DMS114 treated with DMSO at 0.1 percent for 48 hours (cell line): ENCODE data around the gene WFDC1.

ENCODE experiments used
- DNase-seq: peaks from one replicate; lab custom pipeline; 2025; ENCODE audit not compliant: unreplicated experiment; lab: John Stamatoyannopoulos, UW

The WFDC1 gene

DNA sequence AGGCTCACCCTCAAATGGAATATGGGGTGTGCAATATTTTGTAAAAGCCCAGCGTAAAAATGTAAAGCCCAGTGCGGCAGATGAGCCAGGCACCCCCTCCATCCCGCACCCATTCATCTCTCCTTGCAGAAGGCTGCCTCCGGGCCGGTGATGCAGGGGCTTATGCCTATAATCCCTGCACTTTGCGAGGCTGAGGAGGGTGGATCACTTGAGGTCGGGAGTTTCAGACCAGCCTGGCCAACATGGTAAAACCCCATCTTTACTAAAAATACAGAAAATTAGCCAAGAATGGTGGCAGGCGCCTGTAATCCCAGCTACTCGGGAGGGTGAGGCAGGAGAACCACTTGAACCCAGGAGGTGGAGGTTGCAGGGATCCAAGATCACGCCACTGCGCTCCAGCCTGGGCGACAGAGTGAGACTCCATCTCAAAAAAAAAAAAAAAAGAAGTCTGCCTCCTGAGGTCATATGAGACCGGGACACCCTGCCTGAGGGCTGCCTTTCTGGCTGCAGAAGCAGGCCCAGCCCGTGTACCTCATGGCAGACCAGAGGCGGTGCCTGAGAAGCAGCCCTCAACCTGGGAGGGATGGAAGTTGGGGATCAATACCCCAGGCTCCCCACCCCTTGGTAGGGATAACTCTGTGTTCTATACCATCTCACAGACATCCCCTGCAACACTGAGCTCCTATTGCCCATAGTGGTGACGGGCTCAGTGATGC, 56.2 kb downstream of the WFDC1 start:
- DNase-seq = no peak

- no peak for DNase-seq
Observed at GRCh38 chr16:84351630-84352029, 57.0 kb downstream of the WFDC1 start.

GRCh38 chr16:84354306-84354705, 59.6 kb downstream of the WFDC1 start:
- no peak for DNase-seq

- no peak for DNase-seq
Observed at GRCh38 chr16:84355149-84355548, 60.5 kb downstream of the WFDC1 start.

DNA sequence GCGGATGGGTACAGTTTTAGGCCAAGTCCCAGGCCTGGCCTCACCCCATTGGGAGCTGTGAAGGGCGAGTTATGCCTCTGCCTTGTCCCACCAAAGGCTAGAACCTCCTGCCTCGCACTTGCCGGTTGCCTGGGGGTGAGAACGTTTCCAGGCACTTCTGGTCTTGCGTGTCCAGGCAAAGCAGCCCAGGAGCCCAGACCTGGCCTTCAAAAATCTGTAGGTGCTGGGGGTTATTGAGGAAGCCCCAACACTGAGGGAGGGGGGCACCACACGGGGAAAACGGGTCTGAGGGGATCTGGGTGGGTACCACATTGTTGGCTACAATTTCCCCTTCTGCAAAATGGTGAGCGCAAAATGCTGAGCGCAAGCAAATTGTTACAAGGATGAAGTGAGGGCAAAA, 61.5 kb downstream of the WFDC1 start:
- no peak for DNase-seq

DNA sequence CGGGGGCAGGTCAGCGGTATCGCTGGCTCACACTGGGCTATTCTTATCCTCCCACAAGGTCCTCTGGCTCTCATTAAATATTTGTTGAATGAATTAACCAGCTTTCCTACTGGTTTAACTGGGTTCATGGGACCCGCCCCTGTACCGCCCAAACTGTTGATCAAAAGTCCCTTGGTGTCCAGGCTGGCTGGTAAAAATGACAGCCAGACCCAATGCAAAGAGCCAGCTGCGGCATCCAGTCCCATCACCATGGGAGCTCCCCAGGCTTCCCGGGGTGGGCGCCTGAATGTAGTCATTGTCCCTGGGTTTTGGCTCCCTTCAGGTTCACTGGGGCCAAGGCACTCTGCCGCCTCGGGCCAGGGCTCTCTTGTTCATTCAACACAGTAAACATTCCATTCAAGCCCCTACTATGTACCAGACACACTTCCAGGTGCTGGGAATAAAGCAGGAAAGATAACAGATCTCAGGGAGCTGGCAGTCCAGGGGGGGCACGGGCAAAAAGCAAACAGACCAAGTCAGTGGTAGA, 62.0 kb downstream of the WFDC1 start:
- DNase-seq = no peak

DNA sequence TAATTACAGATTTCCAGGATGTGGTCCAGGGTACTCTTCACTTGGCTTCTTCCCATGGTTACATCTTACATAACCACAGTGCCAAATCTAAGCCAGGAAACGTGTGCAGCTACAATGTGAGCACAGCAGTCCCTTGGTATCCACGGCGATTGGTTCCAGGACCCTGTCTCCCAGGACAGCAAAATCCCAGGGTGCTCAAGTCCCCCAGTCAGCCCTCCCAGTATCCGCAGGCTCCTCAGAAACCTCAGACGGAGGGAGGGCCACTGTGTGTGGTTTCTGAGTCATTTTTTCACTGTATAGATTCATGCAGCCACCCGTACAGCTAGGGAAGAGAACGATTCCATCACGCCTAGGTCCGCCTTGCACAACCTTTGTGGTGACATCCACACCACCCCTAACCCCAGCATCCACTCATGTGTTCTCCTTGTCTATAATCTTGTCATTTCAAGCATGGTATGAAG, 62.5 kb downstream of the WFDC1 start:
- DNase-seq = no peak

- no peak for DNase-seq
Observed at GRCh38 chr16:84358601-84359295, 64.1 kb downstream of the WFDC1 start.

DNA sequence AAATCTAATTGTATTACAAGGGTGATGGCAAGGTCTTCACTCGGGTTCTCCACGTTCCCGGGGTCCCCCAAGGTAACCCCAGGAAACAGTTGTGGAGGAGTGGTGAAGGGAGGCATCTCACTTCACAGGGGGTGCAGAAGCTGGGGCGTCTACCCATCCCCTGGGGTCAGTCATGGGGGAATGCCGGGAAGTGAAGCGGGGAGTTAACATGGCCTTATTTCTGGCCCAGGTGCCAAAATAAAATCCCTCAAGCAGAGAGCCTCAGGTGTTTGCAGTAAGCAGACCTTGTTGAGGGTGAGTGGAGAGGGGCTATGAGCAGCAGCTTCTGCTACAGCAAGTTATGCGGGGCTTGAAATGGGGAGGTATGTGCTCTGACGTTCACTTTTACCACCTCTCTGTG, 64.6 kb downstream of the WFDC1 start:
- no peak for DNase-seq

GRCh38 chr16:84360170-84360569, 65.5 kb downstream of the WFDC1 start:
- DNase-seq = no peak

DNA sequence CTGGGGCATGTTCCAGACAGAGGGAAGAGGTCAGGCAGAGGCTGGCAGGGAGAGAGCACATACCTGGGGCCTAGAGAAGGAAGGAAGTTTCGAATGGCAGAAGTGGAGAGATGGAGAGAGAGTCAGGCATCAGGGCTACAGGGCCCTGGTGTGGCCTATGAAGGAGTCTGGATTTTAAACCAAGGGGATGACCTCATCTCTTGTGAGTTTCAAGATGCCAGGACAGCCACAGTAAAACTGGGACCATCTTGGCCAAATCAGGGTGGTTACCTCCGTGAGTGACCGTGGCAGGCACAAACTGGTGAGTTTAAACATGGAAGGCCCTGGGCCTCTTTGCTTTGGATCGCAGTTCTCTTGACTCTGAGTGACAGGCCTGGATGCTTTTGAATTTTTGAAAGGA, 66.1 kb downstream of the WFDC1 start:
- DNase-seq = no peak

DNA sequence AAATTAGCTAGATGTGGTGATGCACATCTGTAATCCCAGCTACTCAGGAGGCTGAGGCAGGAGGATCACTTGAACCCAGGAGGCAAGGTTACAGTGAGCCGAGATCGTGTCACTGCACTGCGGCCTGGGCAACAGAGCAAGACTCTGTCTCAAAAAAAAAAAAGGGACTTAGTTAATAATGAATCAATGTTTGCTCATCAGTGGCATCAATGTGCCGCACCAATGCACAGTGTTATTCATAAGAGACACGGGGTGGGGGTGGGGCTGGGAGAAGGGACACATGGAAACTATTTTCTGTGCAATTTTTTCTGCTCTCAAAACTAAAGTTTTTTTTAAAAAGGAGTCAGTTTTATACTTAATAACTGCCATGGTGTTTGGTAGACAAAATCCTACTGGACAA, 66.9 kb downstream of the WFDC1 start:
- no peak for DNase-seq

- no peak for DNase-seq
Observed at GRCh38 chr16:84362471-84362941, 67.8 kb downstream of the WFDC1 start.

DNA sequence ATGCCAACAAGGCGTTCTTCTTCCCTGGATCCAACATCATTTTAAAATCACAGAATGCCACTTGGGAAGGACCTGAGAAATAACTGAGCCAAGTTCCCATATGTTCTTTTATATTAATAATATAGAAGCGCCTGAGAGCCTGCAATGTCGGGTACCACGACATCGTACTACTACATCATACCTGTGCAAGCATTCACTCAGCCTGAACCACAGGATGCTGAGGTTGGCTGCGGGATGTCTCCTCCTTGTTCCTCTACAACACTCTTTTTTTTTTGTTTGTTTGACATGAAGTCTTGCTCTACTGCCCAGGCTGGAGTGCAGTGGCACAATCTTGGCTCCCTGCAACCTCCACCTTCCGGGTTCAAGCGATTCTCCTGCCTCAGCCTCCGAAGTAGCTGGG, 71.5 kb downstream of the WFDC1 start:
- DNase-seq = no peak

DNA sequence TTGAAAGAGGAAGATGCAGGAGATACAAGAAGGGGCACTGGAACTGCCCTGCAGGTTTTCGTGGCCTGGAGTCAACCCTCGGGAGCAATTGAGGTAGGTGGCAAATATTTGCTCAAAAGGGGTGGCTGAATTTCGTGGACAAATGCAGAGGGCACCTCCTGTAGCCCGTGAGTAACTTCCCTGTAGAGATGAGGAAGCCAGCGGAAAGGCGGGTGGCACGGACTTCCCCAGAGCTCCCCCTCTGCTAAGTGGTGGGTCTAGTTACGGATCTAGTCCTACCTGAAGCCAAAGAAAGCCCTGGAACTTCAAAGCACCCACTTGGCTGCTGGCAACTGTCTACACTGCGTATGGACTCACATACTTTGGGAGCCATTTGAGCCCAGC, 72.6 kb downstream of the WFDC1 start:
- DNase-seq = no peak

GRCh38 chr16:84367750-84368307, 73.2 kb downstream of the WFDC1 start:
- no peak for DNase-seq

DNA sequence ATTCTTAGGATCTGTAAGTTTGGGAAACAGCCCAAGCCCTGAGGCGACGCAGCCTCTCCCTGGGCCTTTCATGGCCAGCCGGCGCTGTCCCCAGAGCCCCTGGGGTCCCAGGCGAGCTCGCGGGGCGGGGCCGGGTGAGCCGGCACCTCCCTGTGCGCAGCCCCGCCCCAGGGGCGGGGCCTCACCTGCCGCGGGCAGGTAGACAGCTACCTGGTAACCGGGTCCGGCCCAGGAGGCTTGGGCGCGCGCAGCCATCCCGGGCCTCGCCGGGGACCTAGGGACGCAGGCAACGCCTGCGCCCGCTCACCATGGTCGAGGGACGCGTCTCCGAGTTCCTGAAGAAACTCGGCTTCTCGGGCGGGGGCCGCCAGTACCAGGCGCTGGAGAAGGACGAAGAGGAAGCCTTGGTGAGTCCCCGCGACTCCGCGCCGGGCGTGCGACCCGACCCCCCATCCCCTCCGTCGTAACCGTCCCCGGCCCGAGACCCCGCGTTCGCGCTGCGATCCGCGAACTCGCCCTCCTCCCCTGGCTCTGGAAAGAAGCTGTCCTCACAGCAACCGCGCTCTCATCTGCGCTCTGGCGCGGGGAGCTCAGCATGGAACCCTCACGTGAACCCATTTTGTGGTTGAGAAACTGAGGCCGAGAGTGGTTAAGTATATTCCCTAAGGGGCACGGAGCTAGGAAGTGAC, 73.8 kb downstream of the WFDC1 start, which contains the start of gene ATP2C2:
Gene ATP2C2, plus strand, starts transcription at position 231 of the 689 bp plus-strand sequence. Its CDS starts 78 bp downstream, at position 309.
- DNase-seq = no peak

DNA sequence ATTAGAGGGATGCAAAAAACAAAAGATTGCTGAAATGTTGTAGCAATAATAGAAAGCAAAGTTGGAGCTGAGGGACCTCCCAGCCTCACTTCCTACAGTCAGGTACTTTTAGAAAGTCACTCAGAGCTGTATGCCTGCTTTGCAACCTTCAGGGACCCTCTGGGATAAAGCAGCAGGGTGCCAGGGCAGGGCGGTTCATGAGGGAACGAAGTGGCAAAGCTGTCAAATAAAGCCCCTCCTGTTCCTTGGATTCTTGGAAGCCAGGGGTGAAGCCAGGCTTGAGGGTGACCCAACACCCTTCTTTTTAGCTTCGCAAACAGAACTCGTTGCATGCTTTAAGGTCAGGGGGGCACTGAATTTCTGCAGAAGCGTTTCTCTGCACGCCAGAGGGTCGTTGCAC, 74.4 kb downstream of the WFDC1 start:
- DNase-seq = no peak

- DNase-seq = no peak
Observed at GRCh38 chr16:84369938-84370627, 75.4 kb downstream of the WFDC1 start.

DNA sequence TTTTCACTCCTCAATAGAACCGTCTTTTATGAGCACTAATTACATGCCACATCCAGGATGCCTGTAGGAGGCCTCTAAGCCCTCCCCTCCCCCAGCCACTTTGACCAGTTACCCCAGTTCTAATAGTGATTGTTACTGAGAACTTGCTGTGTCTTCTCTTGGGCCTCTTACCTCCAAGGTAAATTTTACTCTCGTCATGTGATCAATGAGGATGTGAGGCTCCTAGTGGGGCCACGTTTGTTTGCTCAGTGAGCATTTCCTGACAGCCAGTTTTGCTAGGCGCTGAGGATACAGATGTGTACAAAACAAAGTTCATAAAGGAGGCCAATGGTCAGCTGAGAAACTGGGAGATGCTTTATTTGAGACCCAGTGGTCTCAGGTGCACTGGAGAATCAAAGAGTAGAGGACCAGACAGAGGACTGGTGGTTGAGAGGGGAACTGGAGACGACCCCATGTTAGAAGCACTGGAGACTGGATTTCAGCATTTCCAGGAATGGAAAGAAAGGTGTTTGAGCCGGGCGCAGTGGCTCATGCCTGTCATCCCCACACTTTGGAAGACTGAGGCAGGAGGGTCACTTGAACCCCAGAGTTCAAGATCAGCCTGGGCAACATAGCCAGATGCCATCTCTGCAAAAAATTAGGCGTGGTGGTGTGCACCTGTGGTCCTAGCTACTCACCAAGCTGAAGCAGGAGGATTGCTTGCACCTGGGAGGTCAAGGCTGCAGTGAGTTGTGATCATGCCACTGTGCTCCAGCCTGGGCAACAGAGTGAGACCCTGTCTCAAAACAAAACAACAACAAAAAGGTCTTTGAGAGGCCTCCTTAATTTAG, 76.3 kb downstream of the WFDC1 start:
- DNase-seq = no peak
